Neutrophil (primary cell): ENCODE measurements around the gene SCO2.

Experiments used
- H3K27ac ChIP-seq: fragments of 200-600 bp; sonication (generic); 2 replicates; pipeline ENCODE4 v1.5.1; 2016; ENCODE audit warnings: mild to moderate bottlenecking, moderate library complexity
- H3K27me3 ChIP-seq: fragments of 200-600 bp; sonication (generic); 2 replicates; pipeline ENCODE4 v1.6.0; 2016; ENCODE audit warnings: mild to moderate bottlenecking
- H3K36me3 ChIP-seq: fragments of 200-600 bp; sonication (generic); 2 replicates; pipeline ENCODE4 v1.5.1; 2017
- H3K4me1 ChIP-seq, 2 experiments: fragments of 200-600 bp in 1 of 2; sonication (generic) in 1 of 2; 1 replicate in 1 of 2; 2 replicates in 1 of 2; pipeline versions ENCODE4 v1.5.1 to v1.6.1; 2013 to 2016; ENCODE audit warnings: low read depth in 1 of 2, low read length in 1 of 2, mild to moderate bottlenecking in 1 of 2, moderate library complexity in 1 of 2; ENCODE audit not compliant: control insufficient read depth in 1 of 2, insufficient read depth in 1 of 2
- H3K4me3 ChIP-seq, 2 experiments: fragments of 200-600 bp in 1 of 2; sonication (generic) in 1 of 2; 1 replicate in 1 of 2; 2 replicates in 1 of 2; pipeline ENCODE4 v1.5.1; 2013 to 2016; ENCODE audit warnings: low read depth in 1 of 2, low read length in 1 of 2, mild to moderate bottlenecking in 1 of 2, moderate library complexity in 1 of 2
- H3K9me3 ChIP-seq: fragments of 200-600 bp; sonication (generic); 2 replicates; pipeline ENCODE4 v1.5.1; 2016
- TF ChIP-seq, protein P1 (sequence below): fragments of 200-600 bp; sonication (generic); IDR thresholded peaks from 2 replicates; pipeline ENCODE4 v1.5.1; 2016; ENCODE audit warnings: antibody characterized with exemption

The SCO2 gene

DNA sequence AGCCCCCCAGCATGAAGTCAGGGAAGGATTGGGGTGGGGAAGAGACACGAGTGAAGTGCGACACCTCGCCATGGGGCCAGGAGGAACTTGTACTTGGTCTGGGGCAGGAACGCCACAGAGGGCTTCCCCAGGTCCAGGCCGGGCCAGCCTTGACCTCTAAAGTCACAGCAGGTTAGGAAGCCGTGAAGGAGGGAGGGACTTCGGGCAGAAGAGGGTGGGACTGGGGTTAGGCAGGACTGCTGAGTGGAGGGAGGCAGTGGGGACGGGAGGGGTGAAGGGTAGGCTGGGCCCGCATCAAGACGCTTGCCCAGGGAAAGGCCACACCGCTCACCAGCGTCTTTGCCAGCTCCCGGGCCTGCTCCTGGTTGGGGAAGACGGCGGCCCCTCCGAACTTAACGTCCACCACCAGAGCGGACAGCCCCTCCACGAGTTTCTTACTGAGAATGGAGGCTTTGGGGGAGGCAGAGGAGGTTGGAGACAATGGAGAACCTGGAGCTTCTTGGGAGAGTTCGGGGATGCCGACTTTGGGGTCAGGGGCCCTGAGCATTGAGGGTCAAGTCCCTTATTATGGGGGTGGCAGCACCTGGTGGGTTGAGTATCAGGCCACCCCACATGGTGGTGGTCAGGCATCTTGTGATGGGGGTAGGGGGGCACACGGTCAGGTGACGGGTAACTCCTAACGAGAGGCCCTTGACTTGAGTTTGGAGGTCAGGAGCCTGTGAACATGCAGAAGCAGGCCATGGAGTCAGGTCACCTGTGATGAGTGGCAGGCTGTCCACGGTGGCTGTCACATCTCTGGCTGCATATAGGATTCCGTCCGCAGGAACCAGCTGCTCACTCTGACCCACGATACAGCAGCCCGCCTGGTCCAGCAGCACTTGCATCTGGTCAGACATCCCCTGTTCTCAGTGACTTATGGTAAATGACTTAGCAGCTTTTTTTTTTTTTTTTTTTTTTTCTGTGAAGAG, 1.7 kb upstream of the SCO2 start:
- Histone ChIP-seq H3K9me3 (no peaks in the 10 kb centered on the region), H3K36me3 (peaks cover 37% of the 10 kb centered on the region), H3K4me1 (peaks cover 44 to 52% of the 10 kb centered on the region in 2 experiments), H3K27me3 (no peaks in the 10 kb centered on the region), H3K4me3 (peak overlapping the region; percentile 81 to 98), H3K27ac (peak overlapping the region; percentile 98)
- TF ChIP-seq, protein P1, sequence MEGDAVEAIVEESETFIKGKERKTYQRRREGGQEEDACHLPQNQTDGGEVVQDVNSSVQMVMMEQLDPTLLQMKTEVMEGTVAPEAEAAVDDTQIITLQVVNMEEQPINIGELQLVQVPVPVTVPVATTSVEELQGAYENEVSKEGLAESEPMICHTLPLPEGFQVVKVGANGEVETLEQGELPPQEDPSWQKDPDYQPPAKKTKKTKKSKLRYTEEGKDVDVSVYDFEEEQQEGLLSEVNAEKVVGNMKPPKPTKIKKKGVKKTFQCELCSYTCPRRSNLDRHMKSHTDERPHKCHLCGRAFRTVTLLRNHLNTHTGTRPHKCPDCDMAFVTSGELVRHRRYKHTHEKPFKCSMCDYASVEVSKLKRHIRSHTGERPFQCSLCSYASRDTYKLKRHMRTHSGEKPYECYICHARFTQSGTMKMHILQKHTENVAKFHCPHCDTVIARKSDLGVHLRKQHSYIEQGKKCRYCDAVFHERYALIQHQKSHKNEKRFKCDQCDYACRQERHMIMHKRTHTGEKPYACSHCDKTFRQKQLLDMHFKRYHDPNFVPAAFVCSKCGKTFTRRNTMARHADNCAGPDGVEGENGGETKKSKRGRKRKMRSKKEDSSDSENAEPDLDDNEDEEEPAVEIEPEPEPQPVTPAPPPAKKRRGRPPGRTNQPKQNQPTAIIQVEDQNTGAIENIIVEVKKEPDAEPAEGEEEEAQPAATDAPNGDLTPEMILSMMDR: no peak

DNA sequence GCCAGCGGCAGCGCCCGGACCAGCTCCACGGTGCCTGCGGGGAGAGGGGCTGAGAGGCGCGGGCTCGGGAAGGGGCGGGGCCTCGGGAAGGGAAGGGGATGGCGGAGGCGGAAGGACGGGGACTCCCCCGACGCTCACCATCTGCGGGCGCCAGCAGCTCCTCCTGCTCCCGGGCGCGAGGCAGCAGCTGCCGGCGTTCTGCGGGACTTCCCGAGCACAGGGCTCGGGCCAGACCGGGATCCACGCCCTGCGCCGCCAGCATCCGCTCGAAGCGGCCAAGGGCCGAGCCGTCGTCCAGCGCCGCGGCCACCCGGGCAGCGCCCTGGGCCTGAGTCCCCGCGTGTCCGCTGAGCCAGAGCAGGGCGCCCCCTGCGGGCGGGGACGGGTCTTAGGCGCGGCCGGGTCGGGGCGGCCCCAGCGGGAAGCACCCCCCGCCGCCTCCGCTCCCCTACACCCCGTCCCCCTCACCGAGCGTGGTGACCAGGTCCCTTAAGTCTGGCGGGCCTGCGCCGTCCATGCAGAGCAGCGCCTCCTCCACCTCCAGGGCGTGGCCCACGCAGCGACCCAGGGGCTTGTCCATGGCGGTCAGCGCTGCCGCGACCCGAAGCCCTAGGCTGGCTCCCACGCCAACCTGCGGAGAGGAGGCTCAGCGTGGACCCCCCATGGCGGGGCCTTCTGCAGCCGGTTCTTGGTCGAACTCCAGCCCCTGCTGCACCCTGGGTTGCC, 873 bp upstream of the SCO2 start:
- H3K9me3 ChIP-seq: no peaks in the 10 kb centered on the region
- H3K27me3 ChIP-seq: no peaks in the 10 kb centered on the region
- H3K4me3 ChIP-seq: peak overlapping the region; percentile 81 to 98
- peaks cover 44 to 49% of the 10 kb centered on the region in 2 experiments for H3K4me1 ChIP-seq
- TF ChIP-seq, protein P1: peak; percentile 83
- H3K27ac ChIP-seq: peak overlapping the region; percentile 98
- H3K36me3 ChIP-seq: peaks cover 46% of the 10 kb centered on the region

GRCh38 chr22:50525858-50526107, 385 bp upstream of the SCO2 start:
- peaks cover 51% of the 10 kb centered on the region for H3K36me3 ChIP-seq
- H3K4me1 ChIP-seq: peaks cover 44 to 49% of the 10 kb centered on the region in 2 experiments
- H3K4me3 ChIP-seq: peak overlapping the region; percentile 81 to 98
- H3K9me3 ChIP-seq: no peaks in the 10 kb centered on the region
- H3K27ac ChIP-seq: peak overlapping the region; percentile 98
- TF ChIP-seq, protein P1: no peak
- H3K27me3 ChIP-seq: no peaks in the 10 kb centered on the region

- H3K27ac ChIP-seq: peak overlapping the region; percentile 98
- peaks cover 44 to 46% of the 10 kb centered on the region in 2 experiments for H3K4me1 ChIP-seq
- peak overlapping the region; percentile 81 to 98 for H3K4me3 ChIP-seq
These were observed 708 bp downstream of the SCO2 start for GRCh38 chr22:50524676-50525103.

More at GRCh38 chr22:50524676-50525103, 708 bp downstream of the SCO2 start:
- no peaks in the 10 kb centered on the region for H3K27me3 ChIP-seq
- no peaks in the 10 kb centered on the region for H3K9me3 ChIP-seq
- TF ChIP-seq, protein P1: no peak
- H3K36me3 ChIP-seq: peaks cover 52% of the 10 kb centered on the region
